ENCODE measurements around the gene OR2T2. TPM values are rescaled to one million over a fixed set of nuclear protein-coding genes. Genes with fewer than 3 reads are reported as not detected.
"Not testable (repeated sequence)": the region's sequence is repeated elsewhere in the genome, so short reads cannot be mapped to it uniquely, and the experiment has no call there.

The OR2T2 gene
- total RNA-seq, 4 donors from 2014 or later: 0.21 TPM; not detected in 3

DNA sequence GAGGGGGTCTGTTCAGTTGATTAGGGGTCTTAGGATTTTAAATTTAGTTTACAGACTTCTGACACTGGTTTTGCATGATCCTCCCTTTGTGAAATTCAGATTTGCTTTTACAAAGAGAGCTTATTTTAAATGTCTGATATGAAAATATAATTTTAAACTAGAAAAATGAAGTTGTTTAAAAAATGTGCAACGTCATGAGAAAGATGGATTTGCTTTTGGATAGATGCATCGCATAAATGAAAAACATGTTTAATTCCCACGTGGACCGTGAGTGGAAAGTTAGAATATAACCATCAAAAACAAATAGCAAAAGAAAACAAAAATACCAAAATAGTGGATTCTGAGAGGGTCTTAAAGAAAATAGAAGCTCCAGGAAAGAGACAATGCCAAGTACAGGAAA lies 25.7 kb downstream of the OR2T2 start:
- TF ChIP-seq POLR2A (IDR thresholded peaks at IDR 0.05) (no peak), CTCF (IDR thresholded peaks at IDR 0.05) (no peak)
- Histone ChIP-seq H3K27ac (no peak overlapping the region), H3K4me1 (no peaks in the 10 kb centered on the region), H3K4me3 (no peak overlapping the region), H3K9me3 (no peaks in the 10 kb centered on the region), H3K36me3 (no peaks in the 10 kb centered on the region), H3K27me3 (no peaks in the 10 kb centered on the region)
- intact Hi-C loops (cut with DNase I; ENCODE audit: low total_unique reads): no loop called here
- no peak for DNase-seq

DNA sequence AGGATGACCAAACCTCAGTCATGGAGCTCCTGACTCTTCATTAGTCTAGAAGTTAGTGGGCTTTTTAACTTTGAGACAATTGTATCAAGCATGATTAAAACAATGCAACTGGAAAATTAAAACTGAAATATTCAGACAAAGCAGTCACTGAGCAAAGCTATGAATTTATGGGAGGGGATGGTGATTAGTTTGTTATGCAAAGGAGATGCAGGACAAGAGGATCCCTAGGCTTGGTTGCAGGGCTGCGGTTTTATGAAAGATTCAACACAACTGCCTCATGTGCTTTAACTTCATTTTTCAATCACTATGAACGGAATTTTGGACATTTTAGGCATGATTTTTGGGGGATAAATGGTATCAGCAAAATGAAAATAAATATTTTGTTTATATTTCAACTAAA lies 26.7 kb downstream of the OR2T2 start:
- H3K4me3 ChIP-seq; intact Hi-C loops (cut with DNase I; ENCODE audit: low total_unique reads); DNase-seq; H3K27me3 ChIP-seq; H3K36me3 ChIP-seq; H3K27ac ChIP-seq; H3K9me3 ChIP-seq; H3K4me1 ChIP-seq: not testable (repeated sequence)

GRCh38 chr1:248473051-248473450 lies 27.6 kb downstream of the OR2T2 start, which contains the start of gene OR2T3:
TSS of gene OR2T3 (plus strand) at chr1:248473351. CDS start at chr1:248473351, 0 bp downstream.
- not testable (repeated sequence) for H3K27me3 ChIP-seq

DNA sequence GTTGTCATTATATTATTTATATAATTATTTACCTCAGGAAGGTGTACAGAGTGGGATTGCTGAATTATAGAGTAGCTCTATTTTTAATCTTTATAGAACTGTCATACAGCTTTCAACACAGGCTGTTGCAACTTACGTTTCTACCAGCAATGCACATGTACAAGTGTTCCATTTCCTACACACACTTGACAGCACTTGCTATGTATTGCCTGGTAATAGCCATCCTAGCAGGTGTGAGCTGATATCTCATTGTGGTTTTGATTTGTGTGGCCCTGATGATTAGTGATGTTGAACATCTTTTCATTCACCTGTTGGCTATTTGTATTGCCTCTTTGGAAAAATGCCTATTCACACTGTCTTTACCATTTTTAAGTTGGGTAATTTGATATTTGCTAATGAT lies 30.2 kb downstream of the OR2T2 start:
- H3K27me3 ChIP-seq; intact Hi-C loops (cut with DNase I; ENCODE audit: low total_unique reads); DNase-seq; H3K4me1 ChIP-seq; H3K36me3 ChIP-seq; H3K27ac ChIP-seq; H3K4me3 ChIP-seq; H3K9me3 ChIP-seq: not testable (repeated sequence)

More at GRCh38 chr1:248473051-248473450, 27.6 kb downstream of the OR2T2 start, which contains the start of gene OR2T3:
- H3K4me3 ChIP-seq; H3K9me3 ChIP-seq; intact Hi-C loops (cut with DNase I; ENCODE audit: low total_unique reads); H3K36me3 ChIP-seq; DNase-seq; H3K4me1 ChIP-seq; H3K27ac ChIP-seq: not testable (repeated sequence)

- DNase-seq; H3K9me3 ChIP-seq; H3K4me3 ChIP-seq; H3K4me1 ChIP-seq; H3K27me3 ChIP-seq; intact Hi-C loops (cut with DNase I; ENCODE audit: low total_unique reads); H3K36me3 ChIP-seq; H3K27ac ChIP-seq: not testable (repeated sequence)
These were observed 36.5 kb downstream of the OR2T2 start for GRCh38 chr1:248481686-248482579.

DNA sequence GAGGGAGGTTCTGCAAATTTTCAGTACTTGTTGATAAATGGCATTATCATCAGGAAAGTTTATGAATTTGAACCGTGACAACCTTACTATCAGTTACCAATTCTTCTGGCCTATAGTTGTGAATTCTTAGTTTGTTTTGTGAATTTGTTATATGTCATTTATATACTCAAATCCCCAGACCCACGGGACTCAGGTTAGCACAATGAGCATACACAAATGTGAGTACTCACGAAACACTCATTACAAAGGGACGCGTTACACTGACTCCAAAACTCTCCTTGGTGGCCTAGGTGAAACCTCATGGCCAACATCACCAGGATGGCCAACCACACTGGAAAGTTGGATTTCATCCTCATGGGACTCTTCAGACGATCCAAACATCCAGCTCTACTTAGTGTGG lies 42.9 kb downstream of the OR2T2 start, which contains the start of gene OR2T5:
Gene OR2T5 (plus strand): TSS at position 301 of the 400 bp plus-strand sequence. CDS start 0 bp downstream, at position 301.
- H3K27me3 ChIP-seq; H3K36me3 ChIP-seq; DNase-seq; intact Hi-C loops (cut with DNase I; ENCODE audit: low total_unique reads); H3K27ac ChIP-seq; H3K4me3 ChIP-seq; H3K9me3 ChIP-seq; H3K4me1 ChIP-seq: not testable (repeated sequence)

- H3K27me3 ChIP-seq; H3K4me1 ChIP-seq; H3K36me3 ChIP-seq; DNase-seq; H3K27ac ChIP-seq; H3K4me3 ChIP-seq; H3K9me3 ChIP-seq; intact Hi-C loops (cut with DNase I; ENCODE audit: low total_unique reads): not testable (repeated sequence)
These were observed 51.2 kb downstream of the OR2T2 start for GRCh38 chr1:248496661-248497060.

- H3K4me1 ChIP-seq; H3K27ac ChIP-seq; H3K27me3 ChIP-seq; intact Hi-C loops (cut with DNase I; ENCODE audit: low total_unique reads); DNase-seq; H3K36me3 ChIP-seq; H3K4me3 ChIP-seq; H3K9me3 ChIP-seq: not testable (repeated sequence)
These were observed 55.0 kb downstream of the OR2T2 start for GRCh38 chr1:248500305-248501035.

Other genes starting within 250 kb of the OR2T2 start
- gene OR2M3, start 248.4 kb upstream of the OR2T2 start, total RNA-seq: under 1 TPM in 1 of 4 donors, not detected in 3; under 0.01 TPM
- not detected for gene OR2M4, start 214.2 kb upstream of the OR2T2 start, total RNA-seq
- not detected for gene OR2T33, start 167.7 kb upstream of the OR2T2 start, total RNA-seq
- gene OR2T12, start 142.2 kb upstream of the OR2T2 start, total RNA-seq: not detected
- gene OR2M7, start 121.1 kb upstream of the OR2T2 start, total RNA-seq: not detected
- gene OR14C36, start 96.9 kb upstream of the OR2T2 start, total RNA-seq: not detected
- not detected for gene OR2T4, start 84.0 kb upstream of the OR2T2 start, total RNA-seq
- gene OR2T6, start 69.9 kb upstream of the OR2T2 start, total RNA-seq: not detected
- not detected for gene OR2T1, start 42.6 kb upstream of the OR2T2 start, total RNA-seq
- gene OR2T3, start 27.7 kb downstream of the OR2T2 start, total RNA-seq: not detected
- not detected for gene OR2T5, start 43.0 kb downstream of the OR2T2 start, total RNA-seq
- not detected for gene OR2G6, start 62.4 kb downstream of the OR2T2 start, total RNA-seq
- gene OR2T29, start 117.1 kb downstream of the OR2T2 start, total RNA-seq: not detected
- gene OR2T34, start 129.1 kb downstream of the OR2T2 start, total RNA-seq: not detected
- not detected for gene OR2T10, start 152.1 kb downstream of the OR2T2 start, total RNA-seq
- gene OR2T11, start 189.5 kb downstream of the OR2T2 start, total RNA-seq: not detected
- gene OR2T35, start 199.6 kb downstream of the OR2T2 start, total RNA-seq: not detected
- not detected for gene OR2T27, start 209.9 kb downstream of the OR2T2 start, total RNA-seq

All from uterus (tissue), 4 donors.